ENCODE data around the gene PRRX1.

- TF ChIP-seq TEAD4 (IDR thresholded peaks at IDR 0.05) (no peak), YY1 (IDR thresholded peaks at IDR 0.05; ENCODE audit: low read depth) (no peak), ZBTB7A (IDR thresholded peaks at IDR 0.05; ENCODE audit: low read depth) (no peak)
Measured at GRCh38 chr1:170735366-170736263, 71.7 kb downstream of the PRRX1 start.
